ENCODE measurements around the gene OXLD1.

GRCh38 chr17:81644496-81644895 lies 21.9 kb downstream of the OXLD1 start:
- TF ChIP-seq EZH2 (IDR thresholded peaks at IDR 0.05; ENCODE audit: low read length, unreplicated experiment) (no peak), CTCF (conservative IDR thresholded peaks at IDR 0.05; ENCODE audit: low read depth, low read length) (no peak)

All from PC-3 (cell line).